Mucosa of descending colon (tissue), 3 donors: ENCODE measurements around the gene GNPTAB. TPM values are rescaled to one million over a fixed set of nuclear protein-coding genes. Genes with fewer than 3 reads are reported as not detected.
"Not testable (repeated sequence)": the region's sequence is repeated elsewhere in the genome, so short reads cannot be mapped to it uniquely, and the experiment has no call there.

Experiments
- ATAC-seq: fragments of 200-7000 bp; cut with Tn5 transposase; one replicate; pipeline ENCODE4 v1.9.1; 2020; ENCODE audit warnings: mild to moderate bottlenecking, moderate library complexity
- DNase-seq, 3 donors: peaks; one replicate each; pipeline ENCODE4 v3.0.0-alpha.2; 2020
- H3K36me3 ChIP-seq: fragments of 200-600 bp; one replicate; pipeline ENCODE4 v1.8.0; 2021; ENCODE audit warnings: low read depth, mild to moderate bottlenecking
- H3K4me1 ChIP-seq: fragments of 200-600 bp; one replicate; pipeline ENCODE4 v1.8.0; 2021; ENCODE audit warnings: low read depth, mild to moderate bottlenecking
- H3K4me3 ChIP-seq: fragments of 200-600 bp; one replicate; pipeline ENCODE4 v1.8.0; 2021; ENCODE audit warnings: mild to moderate bottlenecking
- H3K9me3 ChIP-seq: fragments of 200-600 bp; one replicate; pipeline ENCODE4 v1.8.0; 2021; ENCODE audit warnings: mild to moderate bottlenecking
- intact Hi-C, 2 donors: fragments of 100-400 bp; cut with DNase I in 1 of 2; cut with micrococcal nuclease in 1 of 2; formaldehyde crosslinking; loops; one replicate each; pipeline versions ENCODE4 v1.11.0 to v1.11.1; 2022; cut with DNase I, micrococcal nuclease
- total RNA-seq, 3 donors: library from RNA; stranded (reverse); fragmentation: NEBNext Ultra II Directional in 2 of 3; extraction: Animal tissue kit (Norgen Biotek cat#: 25700) in 2 of 3; gene quantifications; one replicate each; pipeline versions ENCODE4 v1.2.1 to v1.2.4, GENCODE V29; 2021 to 2023
- TF ChIP-seq, protein P1 (sequence below): fragments of 200-600 bp; IDR thresholded peaks from one replicate; pipeline ENCODE4 v1.8.0; 2022; ENCODE audit warnings: antibody characterized with exemption, mild to moderate bottlenecking
- donor health status: DM: no; HTN: no; CAD: no; lungs with moderate emphysema.
- donor health status: DM: no; HTN: no; CAD: no.
- donor health status: DM: no; HTN: yes; CAD: no.

The GNPTAB gene
- total RNA-seq, 3 donors from 2014 or later = 62.9 to 104 (median 88.9) TPM

DNA sequence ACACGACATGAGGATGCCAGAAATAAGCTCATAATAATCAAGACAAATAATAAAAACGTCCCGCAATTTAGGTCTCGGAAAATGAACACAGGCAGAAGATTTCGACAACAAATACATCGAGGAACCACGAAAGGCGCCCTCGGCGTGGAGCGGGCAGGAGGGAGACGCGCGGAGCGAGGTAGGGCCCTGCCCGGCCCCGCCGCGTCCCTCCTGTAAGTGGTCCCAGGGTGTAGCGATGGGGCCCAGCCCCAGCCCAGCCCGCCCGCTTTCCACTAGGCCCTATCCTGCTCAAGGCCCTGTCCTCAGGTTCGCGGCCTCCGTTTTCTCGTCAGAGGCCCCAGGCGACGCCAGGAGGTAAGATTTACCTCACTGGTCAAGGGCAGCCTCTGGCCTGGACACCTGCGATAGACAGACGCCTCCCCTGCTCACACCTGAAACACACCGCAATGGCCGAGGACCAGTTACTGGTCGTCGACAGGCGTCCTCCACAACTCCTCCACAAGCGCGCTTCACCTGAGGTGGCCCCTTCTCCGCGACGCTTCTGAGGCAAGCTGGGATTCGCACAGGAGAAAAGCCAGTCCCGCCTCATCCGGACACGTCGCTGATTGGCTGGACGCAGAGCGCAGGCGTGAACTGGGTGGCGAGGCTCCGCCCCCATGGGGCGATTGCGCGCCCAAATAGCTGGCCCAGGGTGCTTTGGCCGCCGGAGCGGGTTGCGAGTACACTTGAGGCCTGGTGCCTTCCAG, 91.7 kb downstream of the GNPTAB start, which contains the start of gene SYCP3:
Gene SYCP3, minus strand, starts transcription at position 543 of the 746 bp plus-strand sequence. CDS start 1,527 bp downstream, outside the sequence.
- intact Hi-C loops = no loop called here
- ATAC-seq (no peak), DNase-seq (no peak)
- Histone ChIP-seq H3K36me3 (no peaks in the 10 kb centered on the region), H3K4me1 (no peaks in the 10 kb centered on the region), H3K4me3 (no peak within 1 kb of the TSS), H3K9me3 (no peaks in the 10 kb centered on the region)
- TF ChIP-seq, protein P1, sequence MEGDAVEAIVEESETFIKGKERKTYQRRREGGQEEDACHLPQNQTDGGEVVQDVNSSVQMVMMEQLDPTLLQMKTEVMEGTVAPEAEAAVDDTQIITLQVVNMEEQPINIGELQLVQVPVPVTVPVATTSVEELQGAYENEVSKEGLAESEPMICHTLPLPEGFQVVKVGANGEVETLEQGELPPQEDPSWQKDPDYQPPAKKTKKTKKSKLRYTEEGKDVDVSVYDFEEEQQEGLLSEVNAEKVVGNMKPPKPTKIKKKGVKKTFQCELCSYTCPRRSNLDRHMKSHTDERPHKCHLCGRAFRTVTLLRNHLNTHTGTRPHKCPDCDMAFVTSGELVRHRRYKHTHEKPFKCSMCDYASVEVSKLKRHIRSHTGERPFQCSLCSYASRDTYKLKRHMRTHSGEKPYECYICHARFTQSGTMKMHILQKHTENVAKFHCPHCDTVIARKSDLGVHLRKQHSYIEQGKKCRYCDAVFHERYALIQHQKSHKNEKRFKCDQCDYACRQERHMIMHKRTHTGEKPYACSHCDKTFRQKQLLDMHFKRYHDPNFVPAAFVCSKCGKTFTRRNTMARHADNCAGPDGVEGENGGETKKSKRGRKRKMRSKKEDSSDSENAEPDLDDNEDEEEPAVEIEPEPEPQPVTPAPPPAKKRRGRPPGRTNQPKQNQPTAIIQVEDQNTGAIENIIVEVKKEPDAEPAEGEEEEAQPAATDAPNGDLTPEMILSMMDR = no peak

DNA sequence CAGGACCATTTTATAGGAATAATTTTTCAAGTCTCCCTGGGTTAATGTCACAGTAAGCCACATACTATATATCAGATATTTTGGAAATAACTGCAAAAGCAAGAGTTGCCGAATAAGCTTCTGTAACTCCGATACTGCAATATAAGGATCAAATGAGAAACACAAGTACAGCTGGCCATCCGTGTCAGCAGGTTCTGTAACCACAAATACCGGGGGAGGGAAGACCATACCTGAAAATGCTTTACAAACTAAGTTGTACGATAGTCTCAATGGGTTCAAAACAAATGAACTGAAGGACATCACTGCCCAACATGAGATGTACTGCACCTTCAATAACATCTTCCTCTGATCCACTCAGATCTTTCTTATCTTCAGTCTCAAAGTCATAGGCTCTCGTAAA, 93.3 kb downstream of the GNPTAB start:
- DNase-seq (no peak), ATAC-seq (no peak)
- Histone ChIP-seq H3K9me3 (no peaks in the 10 kb centered on the region), H3K4me3 (no peak overlapping the region), H3K36me3 (no peaks in the 10 kb centered on the region), H3K4me1 (no peaks in the 10 kb centered on the region)
- TF ChIP-seq, protein P1 = no peak
- intact Hi-C loops = no loop called here

DNA sequence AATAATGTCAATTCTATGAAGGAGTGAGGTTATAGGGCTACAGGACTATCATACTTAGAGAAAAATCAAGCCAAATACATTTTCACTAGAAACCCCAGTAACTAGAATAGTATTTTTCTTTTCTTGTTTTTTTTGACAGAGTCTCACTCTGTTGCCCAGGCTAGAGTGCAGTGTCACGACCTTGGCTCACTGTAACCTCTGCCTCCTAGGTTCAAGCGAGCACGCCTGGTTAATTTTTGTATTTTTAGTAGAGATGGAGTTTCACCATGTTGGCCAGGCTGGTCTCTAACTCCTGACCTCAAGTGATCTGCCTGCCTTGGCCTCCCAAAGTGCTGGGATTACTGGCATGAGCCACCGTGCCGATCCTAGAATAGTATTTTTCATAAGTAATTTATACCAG, 96.3 kb downstream of the GNPTAB start:
- H3K4me3 ChIP-seq, H3K4me1 ChIP-seq, DNase-seq, intact Hi-C loops, ATAC-seq, H3K36me3 ChIP-seq, H3K9me3 ChIP-seq: not testable (repeated sequence)

DNA sequence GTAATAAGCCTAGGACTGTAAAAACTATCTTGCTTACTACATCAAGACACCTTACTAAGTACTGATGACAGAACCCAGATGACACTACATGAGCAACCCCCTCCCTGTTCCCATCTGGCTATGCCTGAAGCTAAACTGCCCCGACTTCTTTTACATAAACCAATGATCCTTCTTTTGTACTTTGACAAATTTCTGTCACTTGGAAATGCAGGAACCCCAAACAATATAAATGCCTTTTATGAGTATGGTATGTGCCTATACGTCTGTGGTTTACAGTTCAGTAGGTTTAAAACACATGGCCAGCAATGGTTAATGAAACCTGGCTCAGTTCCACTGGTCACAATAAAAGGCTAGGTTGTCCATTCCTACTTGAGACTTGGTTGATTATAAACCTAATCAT, 97.6 kb downstream of the GNPTAB start:
- peak; percentile 49 for ATAC-seq
- TF ChIP-seq, protein P1 = no peak
- H3K4me1 ChIP-seq = no peaks in the 10 kb centered on the region
- intact Hi-C loops = no loop called here
- H3K4me3 ChIP-seq = no peak overlapping the region
- H3K9me3 ChIP-seq = no peaks in the 10 kb centered on the region
- H3K36me3 ChIP-seq = no peaks in the 10 kb centered on the region
- DNase-seq = no peak

DNA sequence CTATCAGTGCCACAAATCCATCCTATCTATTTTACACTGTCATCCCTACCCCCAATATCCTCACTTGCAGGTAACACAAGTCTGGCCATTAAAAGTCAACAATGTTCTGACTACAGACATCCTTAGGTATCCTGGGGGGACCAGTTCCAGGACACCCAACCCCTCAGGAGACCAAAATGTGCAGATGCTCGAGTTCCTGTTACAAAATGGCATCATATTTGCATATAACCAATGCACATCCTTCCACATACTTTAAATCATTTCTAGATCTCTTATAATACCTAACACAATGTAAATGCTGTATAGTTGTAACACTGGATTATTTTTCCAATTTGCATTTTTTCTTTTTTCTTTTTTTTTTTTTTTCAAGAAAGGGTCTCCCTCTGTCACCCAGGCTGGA, 98.4 kb downstream of the GNPTAB start:
- Histone ChIP-seq H3K36me3 (no peaks in the 10 kb centered on the region), H3K9me3 (no peaks in the 10 kb centered on the region), H3K4me1 (no peaks in the 10 kb centered on the region), H3K4me3 (no peak overlapping the region)
- DNase-seq (no peak), ATAC-seq (no peak)
- TF ChIP-seq, protein P1 = no peak
- intact Hi-C loops = no loop called here

DNA sequence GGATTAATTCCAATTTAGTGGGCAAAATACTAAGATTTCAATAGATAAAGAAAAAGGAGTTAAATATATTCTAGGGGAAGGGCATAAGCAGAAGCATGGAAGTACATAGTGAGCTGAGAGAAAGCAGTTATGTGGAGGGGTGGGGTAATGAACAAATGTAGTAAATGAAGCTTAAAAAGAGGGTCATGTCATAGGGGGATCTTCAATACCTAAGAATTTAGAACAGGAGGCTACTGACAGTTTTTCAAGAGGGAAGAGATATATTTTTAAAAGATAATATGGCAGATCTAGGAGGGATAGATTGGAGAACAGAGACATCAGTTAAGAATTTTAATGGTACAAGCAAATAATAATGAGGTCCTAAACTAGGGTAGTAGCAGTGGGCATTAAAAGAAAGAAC, 100.9 kb downstream of the GNPTAB start:
- DNase-seq (no peak), ATAC-seq (no peak)
- Histone ChIP-seq H3K4me3 (no peak overlapping the region), H3K4me1 (no peaks in the 10 kb centered on the region), H3K36me3 (no peaks in the 10 kb centered on the region), H3K9me3 (no peaks in the 10 kb centered on the region)
- TF ChIP-seq, protein P1 = no peak
- intact Hi-C loops = no loop called here
